ENCODE results near the gene SPATA17.

- TF ChIP-seq CTCF (IDR thresholded peaks at IDR 0.05): no peak
- TF ChIP-seq POLR2A (IDR thresholded peaks at IDR 0.05): no peak
- no peak for TF ChIP-seq EP300 (IDR thresholded peaks at IDR 0.05)
Measured at GRCh38 chr1:217668351-217668940, 37.3 kb downstream of the SPATA17 start.
